ENCODE data around the gene STRA8.

STRA8 gene

DNA sequence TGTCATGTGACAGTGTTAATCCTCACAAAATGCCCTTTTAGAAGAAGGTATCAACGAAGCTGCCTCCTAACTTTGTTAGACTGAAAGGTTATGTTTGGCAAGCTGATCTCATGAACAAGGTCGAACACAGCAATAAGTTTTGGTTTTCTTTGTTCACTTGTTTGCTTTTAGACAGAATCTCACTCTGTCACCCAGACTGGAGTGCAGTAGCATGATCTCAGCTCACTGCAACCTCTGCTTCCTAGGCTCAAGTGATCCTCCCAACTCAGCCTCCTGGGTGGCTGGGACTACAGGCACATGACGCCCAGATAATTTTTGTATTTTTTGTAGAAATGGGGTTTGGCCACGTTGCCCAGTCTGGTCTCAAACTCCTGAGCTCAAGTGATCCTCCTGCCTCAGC, 1.1 kb downstream of the STRA8 start:
- DNase-seq: no peak
- no peaks in the 10 kb centered on the region for H3K9me3 ChIP-seq (ENCODE audit: control insufficient read depth, low read length)
- H3K27me3 ChIP-seq (replicated peaks; ENCODE audit: control insufficient read depth, insufficient read depth, low read length, poor library complexity, severe bottlenecking): no peaks in the 10 kb centered on the region
- no peak overlapping the region for H3K27ac ChIP-seq (ENCODE audit: insufficient read depth, low read length, poor library complexity, severe bottlenecking)
- H3K4me3 ChIP-seq (ENCODE audit: insufficient read depth, low read depth, low read length, poor library complexity, severe bottlenecking): no peak overlapping the region
- H3K36me3 ChIP-seq (ENCODE audit: control insufficient read depth, insufficient read depth, low read length): no peaks in the 10 kb centered on the region
- no peaks in the 10 kb centered on the region for H3K4me1 ChIP-seq (ENCODE audit: control insufficient read depth, insufficient read depth, low read length, poor library complexity, severe bottlenecking)

DNA sequence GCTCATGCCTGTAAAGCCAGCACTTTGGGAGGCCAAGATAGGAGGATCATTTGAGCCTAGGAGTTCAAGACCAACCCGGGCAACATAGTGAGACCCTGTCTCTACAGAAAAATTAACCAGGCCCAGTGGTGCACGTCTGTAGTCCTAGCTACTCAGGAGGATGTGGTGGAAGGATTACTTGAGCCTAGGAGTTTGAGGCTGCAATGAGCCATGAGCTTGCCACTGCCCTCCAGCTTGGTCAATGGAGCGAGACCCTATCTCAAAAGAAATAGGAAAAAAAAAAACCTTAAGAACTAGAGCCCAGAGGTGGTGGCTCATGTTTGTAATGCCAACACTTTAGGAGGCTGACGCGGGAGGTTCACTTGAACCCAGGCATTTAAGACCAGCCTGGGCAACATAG, 2.2 kb downstream of the STRA8 start:
- Histone ChIP-seq H3K36me3 (ENCODE audit: control insufficient read depth, insufficient read depth, low read length) (no peaks in the 10 kb centered on the region), H3K27me3 (replicated peaks; ENCODE audit: control insufficient read depth, insufficient read depth, low read length, poor library complexity, severe bottlenecking) (no peaks in the 10 kb centered on the region), H3K4me3 (ENCODE audit: insufficient read depth, low read depth, low read length, poor library complexity, severe bottlenecking) (no peak overlapping the region), H3K9me3 (ENCODE audit: control insufficient read depth, low read length) (no peaks in the 10 kb centered on the region), H3K27ac (ENCODE audit: insufficient read depth, low read length, poor library complexity, severe bottlenecking) (no peak overlapping the region), H3K4me1 (ENCODE audit: control insufficient read depth, insufficient read depth, low read length, poor library complexity, severe bottlenecking) (no peaks in the 10 kb centered on the region)
- no peak for DNase-seq

DNA sequence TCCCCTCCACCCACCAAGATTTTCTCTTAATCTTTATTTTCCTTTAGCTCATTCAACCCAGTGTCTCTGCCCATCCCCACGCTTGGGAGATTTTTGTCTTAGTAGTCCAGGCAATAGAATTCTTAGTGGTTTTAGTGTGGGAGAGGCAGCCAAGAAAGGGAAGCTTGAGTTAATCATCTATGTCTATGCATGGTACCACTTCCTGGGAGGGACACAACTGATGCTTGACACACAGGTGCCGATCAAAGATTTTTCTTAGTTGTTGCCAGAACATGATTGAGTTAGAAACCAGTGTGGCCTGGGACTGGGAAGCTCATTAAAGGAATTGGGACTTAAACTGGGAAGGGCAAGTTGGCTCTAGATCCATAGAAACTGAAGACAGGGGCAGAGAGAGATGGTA, 3.1 kb downstream of the STRA8 start:
- Histone ChIP-seq H3K4me1 (ENCODE audit: control insufficient read depth, insufficient read depth, low read length, poor library complexity, severe bottlenecking) (no peaks in the 10 kb centered on the region), H3K9me3 (ENCODE audit: control insufficient read depth, low read length) (no peaks in the 10 kb centered on the region), H3K36me3 (ENCODE audit: control insufficient read depth, insufficient read depth, low read length) (no peaks in the 10 kb centered on the region), H3K27ac (ENCODE audit: insufficient read depth, low read length, poor library complexity, severe bottlenecking) (no peak overlapping the region), H3K4me3 (ENCODE audit: insufficient read depth, low read depth, low read length, poor library complexity, severe bottlenecking) (no peak overlapping the region), H3K27me3 (replicated peaks; ENCODE audit: control insufficient read depth, insufficient read depth, low read length, poor library complexity, severe bottlenecking) (no peaks in the 10 kb centered on the region)
- no peak for DNase-seq

DNA sequence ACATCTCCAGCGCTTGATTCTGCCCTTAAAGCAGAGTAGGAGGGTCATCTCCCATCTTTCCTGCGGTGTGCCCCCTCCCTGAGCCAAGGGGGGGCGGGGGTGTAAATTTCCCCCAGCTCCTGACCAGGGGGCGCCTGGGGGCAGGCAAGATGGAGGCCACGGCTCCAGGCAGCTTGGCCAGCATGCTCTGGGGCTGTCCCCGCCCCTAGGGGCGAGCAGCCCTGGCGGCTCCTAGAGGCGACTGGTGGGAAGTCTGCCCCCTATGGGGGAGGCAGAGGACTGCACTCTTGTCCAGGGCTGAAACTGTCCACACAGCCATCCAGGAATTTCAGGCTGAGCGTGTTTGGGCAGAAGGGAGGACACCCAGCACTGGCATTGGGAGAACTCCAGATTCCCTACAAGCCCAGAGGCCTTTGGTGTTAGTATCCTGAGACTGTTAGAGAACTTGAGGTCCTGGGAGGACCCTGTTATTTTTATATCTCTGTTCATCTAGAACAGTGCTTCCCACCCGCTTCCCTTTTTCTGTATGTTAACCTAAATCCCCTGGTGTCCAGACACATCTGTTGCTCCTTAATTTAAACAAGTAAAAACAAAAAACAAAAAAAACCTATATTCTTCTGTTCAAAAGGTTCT, 4.6 kb downstream of the STRA8 start:
- Histone ChIP-seq H3K9me3 (ENCODE audit: control insufficient read depth, low read length) (no peaks in the 10 kb centered on the region), H3K4me1 (ENCODE audit: control insufficient read depth, insufficient read depth, low read length, poor library complexity, severe bottlenecking) (no peaks in the 10 kb centered on the region), H3K27me3 (replicated peaks; ENCODE audit: control insufficient read depth, insufficient read depth, low read length, poor library complexity, severe bottlenecking) (no peaks in the 10 kb centered on the region), H3K27ac (ENCODE audit: insufficient read depth, low read length, poor library complexity, severe bottlenecking) (no peak overlapping the region), H3K36me3 (ENCODE audit: control insufficient read depth, insufficient read depth, low read length) (no peaks in the 10 kb centered on the region), H3K4me3 (ENCODE audit: insufficient read depth, low read depth, low read length, poor library complexity, severe bottlenecking) (no peak overlapping the region)
- no peak for DNase-seq

DNA sequence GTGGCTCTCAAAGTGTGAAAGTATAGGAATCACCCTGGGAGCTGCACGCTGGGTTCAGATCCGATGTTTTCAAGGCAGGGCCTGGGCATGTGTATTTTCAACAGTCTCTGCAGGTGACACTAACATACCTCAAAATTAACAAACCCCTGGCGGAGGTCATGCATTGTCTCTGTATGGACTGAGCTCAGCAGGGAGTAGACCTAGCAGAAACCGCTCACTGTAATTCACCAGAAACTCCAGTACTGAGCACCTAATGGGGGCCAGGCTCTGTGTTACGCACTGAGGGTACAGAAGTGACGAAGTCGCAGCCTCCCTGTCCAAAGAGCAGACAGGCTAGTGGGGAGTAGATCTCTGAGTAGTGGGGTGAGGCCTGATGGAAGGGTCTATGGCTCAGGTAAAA, 5.6 kb downstream of the STRA8 start:
- Histone ChIP-seq H3K4me3 (ENCODE audit: insufficient read depth, low read depth, low read length, poor library complexity, severe bottlenecking) (no peak overlapping the region), H3K27me3 (replicated peaks; ENCODE audit: control insufficient read depth, insufficient read depth, low read length, poor library complexity, severe bottlenecking) (no peaks in the 10 kb centered on the region), H3K4me1 (ENCODE audit: control insufficient read depth, insufficient read depth, low read length, poor library complexity, severe bottlenecking) (no peaks in the 10 kb centered on the region), H3K27ac (ENCODE audit: insufficient read depth, low read length, poor library complexity, severe bottlenecking) (no peak overlapping the region), H3K36me3 (ENCODE audit: control insufficient read depth, insufficient read depth, low read length) (no peaks in the 10 kb centered on the region), H3K9me3 (ENCODE audit: control insufficient read depth, low read length) (no peaks in the 10 kb centered on the region)
- DNase-seq: no peak

DNA sequence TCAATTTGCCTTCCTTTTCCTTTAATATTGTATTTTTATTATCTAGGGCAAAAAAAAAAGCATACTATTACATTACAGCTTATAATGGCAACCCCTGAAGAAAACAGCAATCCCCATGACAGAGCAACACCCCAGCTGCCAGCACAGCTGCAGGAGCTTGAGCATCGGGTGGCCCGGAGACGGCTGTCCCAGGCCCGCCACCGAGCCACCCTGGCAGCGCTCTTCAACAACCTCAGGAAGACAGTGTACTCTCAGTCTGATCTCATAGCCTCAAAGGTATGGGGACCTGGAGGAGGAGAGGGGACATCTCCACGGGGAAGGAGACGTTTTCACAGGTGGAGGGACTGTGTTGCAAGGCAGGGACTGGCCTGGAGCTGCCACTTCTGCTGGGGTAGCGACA, 6.8 kb downstream of the STRA8 start:
- DNase-seq: no peak
- H3K27ac ChIP-seq (ENCODE audit: insufficient read depth, low read length, poor library complexity, severe bottlenecking): no peak overlapping the region
- H3K9me3 ChIP-seq (ENCODE audit: control insufficient read depth, low read length): no peaks in the 10 kb centered on the region
- no peaks in the 10 kb centered on the region for H3K36me3 ChIP-seq (ENCODE audit: control insufficient read depth, insufficient read depth, low read length)
- H3K27me3 ChIP-seq (replicated peaks; ENCODE audit: control insufficient read depth, insufficient read depth, low read length, poor library complexity, severe bottlenecking): no peaks in the 10 kb centered on the region
- no peak overlapping the region for H3K4me3 ChIP-seq (ENCODE audit: insufficient read depth, low read depth, low read length, poor library complexity, severe bottlenecking)
- no peaks in the 10 kb centered on the region for H3K4me1 ChIP-seq (ENCODE audit: control insufficient read depth, insufficient read depth, low read length, poor library complexity, severe bottlenecking)

DNA sequence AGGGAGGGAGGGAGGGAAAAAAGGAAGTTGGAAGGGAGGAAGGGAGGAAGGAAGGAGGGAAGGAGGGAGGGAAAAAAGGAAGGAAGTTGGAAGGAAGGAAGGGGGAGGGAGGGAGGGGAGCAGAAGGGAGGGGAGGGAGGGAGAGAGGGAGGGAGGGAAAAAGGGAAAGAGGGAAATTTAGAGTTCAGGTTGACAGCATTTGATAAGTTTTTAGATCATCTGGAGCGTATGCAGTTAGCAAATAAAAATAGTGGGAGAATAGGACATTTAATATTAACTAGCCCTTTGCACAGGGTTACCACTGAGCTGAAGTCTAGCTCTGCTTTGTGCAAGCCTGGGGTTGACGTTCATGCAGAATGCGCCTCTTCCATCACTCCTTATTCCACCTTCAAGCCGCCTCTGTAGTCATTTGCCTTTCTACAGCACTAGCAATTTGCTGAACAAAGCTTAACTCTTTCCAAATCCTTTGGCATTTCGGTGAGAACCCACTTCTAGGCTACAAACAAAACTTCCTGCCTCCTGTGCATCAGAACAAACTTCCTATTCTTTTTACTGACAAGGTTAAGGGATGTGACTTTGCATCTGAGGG, 8.6 kb downstream of the STRA8 start:
- H3K4me3 ChIP-seq (ENCODE audit: insufficient read depth, low read depth, low read length, poor library complexity, severe bottlenecking): no peak overlapping the region
- no peaks in the 10 kb centered on the region for H3K4me1 ChIP-seq (ENCODE audit: control insufficient read depth, insufficient read depth, low read length, poor library complexity, severe bottlenecking)
- no peak for DNase-seq
- no peaks in the 10 kb centered on the region for H3K27me3 ChIP-seq (replicated peaks; ENCODE audit: control insufficient read depth, insufficient read depth, low read length, poor library complexity, severe bottlenecking)
- no peaks in the 10 kb centered on the region for H3K9me3 ChIP-seq (ENCODE audit: control insufficient read depth, low read length)
- no peak overlapping the region for H3K27ac ChIP-seq (ENCODE audit: insufficient read depth, low read length, poor library complexity, severe bottlenecking)
- no peaks in the 10 kb centered on the region for H3K36me3 ChIP-seq (ENCODE audit: control insufficient read depth, insufficient read depth, low read length)

DNA sequence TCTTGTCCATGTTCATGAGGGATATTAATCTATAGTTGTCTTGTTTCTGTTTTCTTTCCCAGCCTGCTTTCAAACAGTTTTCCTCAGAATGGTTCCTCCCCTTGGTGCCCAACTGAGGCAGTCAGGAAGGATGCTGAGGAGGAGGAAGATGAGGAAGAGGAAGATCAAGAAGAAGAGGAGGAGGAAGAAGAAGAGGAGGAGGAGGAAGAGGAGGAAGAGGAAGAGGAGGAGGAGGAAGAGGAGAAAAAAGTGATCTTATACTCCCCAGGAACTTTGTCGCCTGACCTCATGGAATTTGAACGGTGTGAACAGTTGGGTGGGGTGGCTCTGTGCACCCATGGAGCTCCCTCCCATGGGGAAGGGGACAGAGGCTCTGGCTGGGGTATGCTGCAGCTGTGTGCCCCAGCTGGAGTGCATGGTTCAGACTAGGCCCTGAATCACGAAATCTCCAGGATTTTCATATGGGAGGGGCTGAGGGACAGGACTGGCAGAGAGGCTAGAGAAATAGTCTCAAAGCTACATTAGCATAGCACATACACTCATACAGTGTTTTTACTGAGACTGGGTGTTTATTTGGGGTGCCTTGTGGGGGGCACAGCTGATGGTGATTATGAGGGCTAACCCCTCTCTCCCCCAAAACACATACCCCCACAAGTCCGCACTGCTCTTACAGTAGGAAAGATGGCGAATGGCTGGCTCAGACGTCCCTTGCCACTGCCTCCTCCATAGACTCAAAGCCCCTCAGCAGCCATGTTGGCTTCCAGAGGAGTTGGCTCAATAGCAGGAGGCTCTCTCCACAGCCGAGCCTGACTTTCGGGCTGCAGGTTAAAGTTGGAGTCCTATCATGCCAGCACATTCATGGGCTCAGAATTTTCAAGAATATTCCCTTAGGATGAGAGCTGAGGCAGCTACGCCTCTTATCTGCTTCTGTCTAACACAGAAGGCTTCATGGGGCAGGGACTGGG, 11.9 kb downstream of the STRA8 start:
- no peaks in the 10 kb centered on the region for H3K27me3 ChIP-seq (replicated peaks; ENCODE audit: control insufficient read depth, insufficient read depth, low read length, poor library complexity, severe bottlenecking)
- H3K36me3 ChIP-seq (ENCODE audit: control insufficient read depth, insufficient read depth, low read length): no peaks in the 10 kb centered on the region
- H3K4me1 ChIP-seq (ENCODE audit: control insufficient read depth, insufficient read depth, low read length, poor library complexity, severe bottlenecking): no peaks in the 10 kb centered on the region
- H3K4me3 ChIP-seq (ENCODE audit: insufficient read depth, low read depth, low read length, poor library complexity, severe bottlenecking): no peak overlapping the region
- no peak overlapping the region for H3K27ac ChIP-seq (ENCODE audit: insufficient read depth, low read length, poor library complexity, severe bottlenecking)
- no peaks in the 10 kb centered on the region for H3K9me3 ChIP-seq (ENCODE audit: control insufficient read depth, low read length)
- DNase-seq: no peak

DNA sequence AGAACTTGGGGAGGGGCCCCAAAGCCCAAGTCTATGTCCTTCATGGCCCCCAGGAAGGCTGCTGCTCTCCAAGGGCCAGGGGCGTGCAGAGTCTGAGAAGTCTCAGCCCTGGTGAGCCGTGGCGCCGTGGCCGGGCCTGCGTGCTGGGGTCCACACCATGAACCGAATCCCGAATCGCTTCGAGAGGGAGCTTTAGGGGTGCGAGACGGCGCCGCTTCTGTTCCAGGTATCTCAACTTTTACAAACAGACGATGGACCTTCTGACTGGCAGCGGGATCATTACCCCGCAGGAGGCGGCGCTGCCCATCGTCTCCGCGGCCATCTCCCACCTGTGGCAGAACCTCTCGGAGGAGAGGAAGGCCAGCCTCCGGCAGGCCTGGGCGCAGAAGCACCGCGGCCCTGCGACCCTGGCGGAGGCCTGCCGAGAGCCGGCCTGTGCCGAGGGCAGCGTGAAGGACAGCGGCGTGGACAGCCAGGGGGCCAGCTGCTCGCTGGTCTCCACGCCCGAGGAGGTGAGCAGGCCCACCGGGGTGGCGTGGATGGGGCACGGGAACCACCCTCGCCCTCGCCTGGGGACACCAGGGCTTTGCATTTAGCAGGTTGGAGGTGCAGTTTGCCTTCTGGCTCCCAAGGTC, 12.7 kb downstream of the STRA8 start:
- Histone ChIP-seq H3K36me3 (ENCODE audit: control insufficient read depth, insufficient read depth, low read length) (no peaks in the 10 kb centered on the region), H3K27ac (ENCODE audit: insufficient read depth, low read length, poor library complexity, severe bottlenecking) (no peak overlapping the region), H3K9me3 (ENCODE audit: control insufficient read depth, low read length) (no peaks in the 10 kb centered on the region), H3K4me1 (ENCODE audit: control insufficient read depth, insufficient read depth, low read length, poor library complexity, severe bottlenecking) (no peaks in the 10 kb centered on the region), H3K27me3 (replicated peaks; ENCODE audit: control insufficient read depth, insufficient read depth, low read length, poor library complexity, severe bottlenecking) (no peaks in the 10 kb centered on the region), H3K4me3 (ENCODE audit: insufficient read depth, low read depth, low read length, poor library complexity, severe bottlenecking) (no peak overlapping the region)
- DNase-seq: no peak
